ENCODE results near the gene ME2.
"Not testable (repeated sequence)": the region's sequence is repeated elsewhere in the genome, so short reads cannot be mapped to it uniquely, and the experiment has no call there.

ME2 gene

GRCh38 chr18:50928551-50928950 is 49.6 kb downstream of the ME2 start:
- DNase-seq, result no peak

GRCh38 chr18:50933684-50934083 is 54.8 kb downstream of the ME2 start:
- no peak for DNase-seq

- no peak for DNase-seq
Observed at GRCh38 chr18:50934545-50935211, 55.8 kb downstream of the ME2 start.

- no peak for DNase-seq
Observed at GRCh38 chr18:50935493-50936191, 56.7 kb downstream of the ME2 start.

DNA sequence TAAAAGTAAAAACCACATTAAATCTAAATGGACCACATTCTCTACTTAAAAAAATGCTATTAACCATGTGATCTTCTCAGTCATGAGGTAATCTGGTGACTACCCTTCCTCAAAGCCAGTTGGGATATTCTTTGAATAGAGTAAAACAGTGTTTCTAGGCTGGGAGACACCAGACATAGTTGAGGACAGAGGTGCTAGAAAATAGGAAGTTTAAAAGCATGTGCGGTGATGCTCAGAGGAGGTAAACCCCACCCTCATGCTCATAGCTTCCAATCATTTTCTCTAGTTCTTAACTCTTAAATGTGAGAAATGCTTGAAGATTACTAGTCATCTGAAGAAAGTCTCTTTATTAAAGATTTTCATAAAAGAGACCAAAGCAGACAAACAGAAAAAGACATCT is 58.3 kb downstream of the ME2 start:
- no peak for DNase-seq

DNA sequence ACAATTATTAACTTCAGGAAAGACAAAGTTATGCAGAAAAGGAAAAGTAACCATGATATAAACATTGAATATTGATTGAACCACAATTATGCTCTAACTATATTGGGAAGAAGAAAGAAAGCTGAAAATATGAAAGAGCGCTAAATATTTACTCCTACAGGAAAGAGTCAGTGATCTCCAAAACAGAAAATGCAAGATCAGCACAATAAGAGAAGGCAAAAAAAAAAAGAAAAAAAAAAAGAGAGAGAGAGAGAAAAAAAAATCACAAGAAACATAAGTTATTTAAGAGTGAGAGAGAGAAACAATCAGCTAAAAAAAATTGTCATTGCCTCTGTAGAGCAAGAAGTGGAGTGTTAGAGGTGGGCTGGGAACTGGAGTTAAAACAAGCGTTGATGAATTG is 60.0 kb downstream of the ME2 start:
- no peak for DNase-seq

DNA sequence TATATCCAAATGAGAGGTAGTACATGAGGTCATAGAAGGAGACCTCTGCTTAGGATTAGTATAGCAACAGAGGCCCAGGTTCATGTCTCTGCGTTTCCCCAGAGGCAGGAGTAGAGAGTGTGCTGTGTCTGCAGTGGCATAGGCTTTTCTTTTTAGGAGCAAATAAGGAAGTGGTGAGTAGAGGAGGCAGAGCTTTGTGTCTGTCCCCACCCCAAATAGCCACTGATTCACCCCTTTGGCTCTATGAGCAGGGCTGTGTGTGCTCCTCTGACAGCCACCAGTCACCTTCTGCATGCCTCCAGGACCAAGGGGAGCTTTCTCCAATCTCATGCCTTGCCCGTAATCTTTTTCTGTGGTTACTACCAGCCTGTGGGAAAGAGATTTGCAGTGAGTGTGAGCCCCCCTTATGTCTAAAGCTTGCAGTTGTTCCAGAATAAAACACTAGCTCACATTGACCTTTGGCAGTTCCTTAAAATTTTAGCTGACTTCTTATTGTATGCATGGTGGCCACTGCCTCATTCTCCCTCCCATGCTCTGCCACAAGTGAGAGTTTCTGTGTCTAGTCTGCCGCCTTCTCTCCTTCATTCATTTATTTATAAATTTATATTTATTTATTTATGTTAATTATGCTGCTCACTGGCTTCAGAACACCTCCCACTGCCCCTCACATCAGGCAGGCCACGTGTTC is 65.5 kb downstream of the ME2 start:
- DNase-seq, result no peak

DNA sequence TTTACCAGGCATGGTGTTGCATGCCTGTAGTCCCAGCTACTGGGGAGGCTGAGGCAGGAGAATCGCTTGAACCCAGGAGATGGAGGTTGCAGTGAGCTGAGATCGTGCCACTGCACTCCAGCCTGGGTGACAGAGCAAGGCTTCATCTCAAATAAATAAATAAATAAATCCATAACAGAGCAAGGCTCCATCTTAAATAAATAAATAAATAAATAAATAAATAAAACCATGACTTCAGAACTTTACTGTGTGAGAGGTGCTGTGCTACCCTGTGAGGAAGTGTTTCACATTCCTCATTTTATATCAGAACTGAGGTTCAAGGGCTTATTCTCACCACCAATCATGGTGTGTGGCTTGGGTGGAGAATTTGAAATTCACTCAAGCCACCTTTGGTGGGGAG is 67.0 kb downstream of the ME2 start:
- not testable (repeated sequence) for DNase-seq

DNA sequence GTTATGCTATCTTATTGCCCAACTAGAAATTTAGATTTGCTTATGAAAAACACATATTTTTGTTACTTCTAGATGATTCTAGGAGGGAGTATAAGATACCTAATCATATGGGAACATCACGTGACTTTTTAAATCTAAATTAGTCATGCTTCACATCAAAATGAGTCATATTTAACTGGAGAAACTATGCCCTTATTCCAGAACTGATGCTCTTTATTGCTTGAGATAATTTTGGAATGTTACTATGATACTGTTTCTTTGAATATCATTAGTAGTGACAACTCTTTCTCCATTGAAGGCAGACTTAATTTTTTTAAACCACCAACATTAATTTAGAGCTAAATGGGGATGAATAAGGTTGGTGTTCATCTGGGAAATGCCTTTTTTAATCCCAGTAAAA is 69.0 kb downstream of the ME2 start:
- DNase-seq, result no peak

GRCh38 chr18:50949185-50949584 is 70.3 kb downstream of the ME2 start:
- DNase-seq, result no peak

DNA sequence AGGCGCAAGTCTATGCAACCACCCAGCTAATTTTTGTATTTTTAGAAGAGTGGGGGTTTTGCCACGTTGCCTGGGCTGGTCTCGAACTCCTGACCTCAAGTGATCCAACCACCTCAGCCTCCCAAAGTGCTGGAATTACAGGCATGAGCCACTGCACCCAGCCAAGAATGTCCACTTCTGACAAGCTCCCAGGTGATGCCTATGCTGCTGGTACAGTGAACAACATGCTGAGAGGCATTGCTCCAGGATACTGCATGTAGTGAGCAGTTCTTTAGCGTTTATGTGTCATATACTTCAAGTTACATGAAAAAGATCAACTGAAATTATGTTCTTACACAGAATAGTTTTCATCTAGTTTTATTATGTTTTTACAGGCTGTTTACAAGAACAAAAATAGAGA is 71.7 kb downstream of the ME2 start:
- no peak for DNase-seq

- DNase-seq, result no peak
Observed at GRCh38 chr18:50953822-50954221, 74.9 kb downstream of the ME2 start.

GRCh38 chr18:50955253-50955652 is 76.3 kb downstream of the ME2 start:
- DNase-seq, result no peak

DNA sequence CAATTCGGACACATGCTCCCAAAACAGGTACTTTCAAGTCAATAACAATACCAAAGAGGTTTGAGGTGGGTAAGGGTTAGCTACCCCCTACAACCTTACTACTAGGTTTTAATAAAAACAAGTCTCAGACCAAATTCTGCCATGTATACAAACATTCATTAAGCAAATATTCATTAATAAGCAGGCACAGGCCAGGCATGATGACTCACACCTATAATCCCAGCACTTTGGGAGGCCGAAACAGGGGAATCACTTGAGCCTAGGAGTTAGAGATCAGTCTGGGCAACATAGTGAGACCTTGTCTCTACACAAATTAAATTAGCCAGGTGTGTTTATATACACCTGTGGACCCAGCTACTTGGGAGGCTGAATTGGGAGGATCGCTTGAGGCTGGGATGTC is 77.2 kb downstream of the ME2 start:
- DNase-seq, result no peak

- DNase-seq, result no peak
Observed at GRCh38 chr18:50961974-50962373, 83.1 kb downstream of the ME2 start.

- peak; percentile 43 for DNase-seq
Observed at GRCh38 chr18:50967714-50968661, 89.1 kb downstream of the ME2 start, which contains the start of gene ELAC1. ELAC1 (plus strand) TSS chr18:50968040; CDS start chr18:50974405, 6,365 bp downstream.

DNA sequence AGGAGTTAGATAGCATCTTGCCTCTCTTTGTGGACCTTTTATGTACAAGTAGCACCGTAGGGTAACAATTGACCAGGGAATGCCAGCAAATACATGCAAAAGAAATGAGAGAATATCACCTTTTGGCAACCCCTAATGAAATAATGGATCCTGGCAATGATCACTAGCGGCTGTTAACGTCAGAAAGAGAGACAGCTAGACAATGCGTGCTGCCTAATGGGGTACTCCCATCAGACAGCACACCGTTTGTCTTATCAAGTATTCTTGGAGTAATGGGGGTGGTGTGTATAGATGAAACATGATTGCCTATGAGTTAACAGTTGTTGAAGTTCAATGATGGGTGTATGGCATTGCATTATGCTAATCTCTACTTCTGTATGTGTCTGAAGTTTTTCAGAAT is 90.5 kb downstream of the ME2 start:
- no peak for DNase-seq

GRCh38 chr18:50970006-50970405 is 91.1 kb downstream of the ME2 start:
- no peak for DNase-seq

- DNase-seq, result not testable (repeated sequence)
Observed at GRCh38 chr18:50972404-50972803, 93.5 kb downstream of the ME2 start.

DNA sequence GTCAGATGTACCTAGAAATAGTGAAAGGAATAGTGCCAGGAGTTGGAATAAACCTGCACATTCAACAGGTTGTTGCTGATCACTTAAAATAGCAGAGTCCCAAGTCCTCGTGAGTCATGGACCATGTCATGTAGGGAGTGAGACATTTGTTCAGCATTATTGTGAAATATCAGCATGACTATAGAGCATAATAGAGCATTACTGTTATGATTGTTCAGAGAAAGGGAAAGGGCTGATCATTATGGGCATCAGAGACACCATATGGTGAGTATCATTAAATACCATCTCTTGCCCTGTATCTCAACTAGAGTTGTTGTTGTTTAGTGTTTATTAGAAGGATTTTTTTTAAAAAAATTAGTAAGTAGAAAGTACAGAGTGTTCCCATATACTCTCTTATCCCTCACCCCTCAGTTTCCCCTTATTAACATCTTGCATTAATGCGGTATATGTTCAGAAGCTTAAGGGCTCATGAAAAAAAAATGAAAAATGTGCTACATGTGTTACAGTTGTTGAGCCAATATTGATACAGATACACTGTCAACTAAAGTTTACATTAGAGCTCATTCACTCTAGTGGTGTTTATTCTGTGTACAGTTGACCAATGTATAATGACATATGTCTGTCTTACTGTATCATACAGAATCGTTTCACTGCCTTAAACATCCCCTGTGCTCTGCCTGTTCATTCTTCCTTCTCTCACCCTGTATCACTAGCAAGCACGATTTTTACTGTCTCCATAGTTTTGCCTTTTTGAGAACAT is 94.6 kb downstream of the ME2 start:
- DNase-seq, result peak; percentile 38

DNA sequence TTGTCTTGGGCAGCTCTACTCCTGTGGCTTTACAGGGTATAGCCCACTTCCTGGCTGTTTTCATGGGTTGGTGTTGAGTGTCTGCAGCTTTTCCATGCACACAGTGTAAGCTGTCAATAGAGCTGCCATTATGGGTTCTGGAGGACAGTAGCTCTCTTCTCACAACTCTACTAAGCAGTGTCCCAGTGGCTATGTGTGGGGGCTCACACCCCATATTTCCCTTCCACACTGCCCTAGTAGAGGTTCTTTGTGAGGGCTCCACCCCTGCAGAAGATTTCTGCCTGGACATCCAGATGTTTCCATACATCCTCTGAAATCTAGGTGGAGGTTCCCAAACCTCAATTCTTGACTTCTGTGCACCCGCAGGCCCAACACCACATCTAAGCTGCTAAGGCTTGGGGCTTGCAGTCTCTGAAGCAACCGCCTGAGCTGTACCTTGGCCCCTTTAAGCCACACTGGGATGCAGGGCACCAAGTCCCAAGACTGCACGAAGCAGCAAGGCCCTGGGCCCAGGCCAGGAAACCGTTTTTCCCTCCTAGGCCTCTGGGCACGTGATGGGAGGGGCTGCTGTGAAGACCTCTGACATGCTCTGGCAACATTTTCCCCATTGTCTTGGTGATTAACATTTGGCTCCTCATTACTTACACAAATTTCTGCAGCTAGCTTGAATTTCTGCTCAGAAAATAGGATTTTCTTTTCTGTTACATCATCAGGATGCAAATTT is 98.3 kb downstream of the ME2 start:
- DNase-seq, result no peak
